Prostate gland (tissue), 2 donors: Measurements from ENCODE around the gene FFAR3. TPM values are rescaled to one million over a fixed set of nuclear protein-coding genes. Genes with fewer than 3 reads are reported as not detected.

Source experiments
- DNase-seq: peaks from one replicate; pipeline ENCODE4 v3.0.0-alpha.2; 2019; ENCODE audit warnings: low spot score
- H3K27ac ChIP-seq, 2 donors: fragments of 200-600 bp; sonication (generic); 2 replicates each; pipeline ENCODE4 v1.5.1; 2017 to 2019
- H3K27me3 ChIP-seq: fragments of 200-600 bp; sonication (generic); replicated peaks from 2 replicates; pipeline ENCODE4 v1.5.1; 2019; ENCODE audit not compliant: insufficient read depth
- H3K36me3 ChIP-seq, 2 donors: fragments of 200-600 bp; sonication (generic); 1 replicate in 1 of 2; 2 replicates in 1 of 2; pipeline versions ENCODE4 v1.5.1 to v1.8.1; 2017 to 2019
- H3K4me1 ChIP-seq: fragments of 200-600 bp; sonication (generic); replicated peaks from 2 replicates; pipeline ENCODE4 v1.5.1; 2019
- H3K4me3 ChIP-seq, 2 donors: fragments of 200-600 bp; sonication (generic); 2 replicates each; pipeline ENCODE4 v1.5.1; 2017 to 2019
- H3K9me3 ChIP-seq: fragments of 200-600 bp; sonication (generic); 2 replicates; pipeline ENCODE4 v1.5.1; 2017
- CTCF ChIP-seq, 4 experiments: fragments of 200-600 bp in 2 of 4; fragments of 450-650 bp in 2 of 4; sonication (generic) in 2 of 4; IDR thresholded peaks; 1 replicate in 3 of 4; 2 replicates in 1 of 4; pipeline ENCODE4 v1.5.1; 2016 to 2019; ENCODE audit warnings: antibody characterized with exemption in 4 of 4, mild to moderate bottlenecking in 2 of 4, moderate library complexity in 2 of 4
- POLR2A ChIP-seq: fragments of 450-650 bp; IDR thresholded peaks from one replicate; pipeline ENCODE4 v1.6.1; 2016; ENCODE audit warnings: antibody characterized with exemption, mild to moderate bottlenecking
- POLR2AphosphoS5 ChIP-seq: sonication (generic); formaldehyde crosslinking; IDR thresholded peaks from one replicate; pipeline ENCODE4 v1.6.1; 2017; ENCODE audit warnings: antibody characterized with exemption
- WGBS: methylation state at CpG from one replicate; pipeline ENCODE4 v1.1.5; 2018; 5-methylcytosine and 5-hydroxymethylcytosine counted together
- intact Hi-C: fragments of 100-400 bp; cut with DNase I; formaldehyde crosslinking; loops from one replicate; pipeline ENCODE4 v1.14.2; 2022
- total RNA-seq, 2 donors: library from RNA; depleted of rRNA; stranded (reverse); fragments of >200 nt; gene quantifications; one replicate each; pipeline ENCODE4 v1.1.0, GENCODE V29; 2016

FFAR3 gene
- total RNA-seq, 2 donors from 2014 or later: 1.6 TPM; not detected in 1

- TF ChIP-seq POLR2AphosphoS5 (no peak), CTCF (IDR thresholded peaks at IDR 0.05) (no peak), POLR2A (no peak)
- H3K4me3 ChIP-seq: no peak within 1 kb of the TSS
- no peaks in the 10 kb centered on the region for H3K9me3 ChIP-seq
- no peak for DNase-seq
- no peaks in the 10 kb centered on the region for H3K36me3 ChIP-seq
- no peaks in the 10 kb centered on the region for H3K4me1 ChIP-seq
- peaks cover 5% of the 10 kb centered on the region for H3K27me3 ChIP-seq
- H3K27ac ChIP-seq: no peak within 1 kb of the TSS
- intact Hi-C loops: no loop called here
- 78% methylated on average over 12 of the region's 12 CpGs for WGBS
These were observed 29.4 kb upstream of the FFAR3 start, which contains the start of gene CD22 for GRCh38 chr19:35328851-35329285. Gene CD22, plus strand, starts transcription at chr19:35329187. Its CDS starts 2,854 bp downstream, at chr19:35332041.

GRCh38 chr19:35329323-35329722, 28.9 kb upstream of the FFAR3 start:
- 83% methylated on average over 4 of the region's 4 CpGs for WGBS
- DNase-seq: no peak
- Histone ChIP-seq H3K27ac (no peak overlapping the region), H3K27me3 (peaks cover 5% of the 10 kb centered on the region), H3K4me3 (no peak overlapping the region), H3K36me3 (no peaks in the 10 kb centered on the region), H3K9me3 (no peaks in the 10 kb centered on the region), H3K4me1 (no peaks in the 10 kb centered on the region)
- intact Hi-C loops: no loop called here
- no peak for TF ChIP-seq POLR2AphosphoS5
- TF ChIP-seq CTCF (IDR thresholded peaks at IDR 0.05): no peak
- TF ChIP-seq POLR2A: no peak

- H3K27me3 ChIP-seq: peaks cover 5% of the 10 kb centered on the region
- intact Hi-C loops: no loop called here
- H3K4me3 ChIP-seq: no peak overlapping the region
- H3K4me1 ChIP-seq: no peaks in the 10 kb centered on the region
- no peaks in the 10 kb centered on the region for H3K9me3 ChIP-seq
- whole genome bisulfite sequencing: 59% methylated on average over 7 of the region's 7 CpGs
- no peak for DNase-seq
- H3K36me3 ChIP-seq: no peaks in the 10 kb centered on the region
- TF ChIP-seq POLR2AphosphoS5 (no peak), POLR2A (no peak), CTCF (IDR thresholded peaks at IDR 0.05) (no peak)
- no peak overlapping the region for H3K27ac ChIP-seq
These were observed 27.8 kb upstream of the FFAR3 start for GRCh38 chr19:35330475-35330874.

GRCh38 chr19:35331551-35332214, 26.6 kb upstream of the FFAR3 start:
- WGBS: 82% methylated on average over 14 of the region's 14 CpGs
- peaks cover 5% of the 10 kb centered on the region for H3K27me3 ChIP-seq
- DNase-seq: no peak
- H3K36me3 ChIP-seq: no peaks in the 10 kb centered on the region
- H3K27ac ChIP-seq: no peak overlapping the region
- no peaks in the 10 kb centered on the region for H3K9me3 ChIP-seq
- no peaks in the 10 kb centered on the region for H3K4me1 ChIP-seq
- H3K4me3 ChIP-seq: no peak overlapping the region
- intact Hi-C loops: no loop called here
- TF ChIP-seq CTCF (IDR thresholded peaks at IDR 0.05) (no peak), POLR2A (no peak), POLR2AphosphoS5 (no peak)

- H3K36me3 ChIP-seq: no peaks in the 10 kb centered on the region
- 68% methylated on average over 12 of the region's 12 CpGs for WGBS
- H3K4me1 ChIP-seq: no peaks in the 10 kb centered on the region
- H3K27me3 ChIP-seq: peaks cover 5% of the 10 kb centered on the region
- no peak for TF ChIP-seq CTCF (IDR thresholded peaks at IDR 0.05)
- TF ChIP-seq POLR2AphosphoS5: no peak
- no peak for TF ChIP-seq POLR2A
- no peaks in the 10 kb centered on the region for H3K9me3 ChIP-seq
- H3K27ac ChIP-seq: no peak overlapping the region
- no peak overlapping the region for H3K4me3 ChIP-seq
- intact Hi-C loops: no loop called here
- no peak for DNase-seq
These were observed 25.4 kb upstream of the FFAR3 start for GRCh38 chr19:35332817-35333216.
